HG02938 (cell line): ENCODE results near the gene ACOX2.
A peak's percentile ranks its signal among the peaks of the same experiment; 100 is the strongest.

ENCODE experiments used
- ATAC-seq: cut with Tn5 transposase; IDR thresholded peaks from one replicate; pipeline ENCODE4 v1.9.1; 2021; ENCODE audit warnings: mild to moderate bottlenecking, moderate library complexity; ENCODE audit not compliant: unreplicated experiment

The ACOX2 gene

GRCh38 chr3:58514405-58514804 lies 22.6 kb downstream of the ACOX2 start:
- ATAC-seq: no peak

- ATAC-seq: no peak
These were observed 28.6 kb downstream of the ACOX2 start for GRCh38 chr3:58508437-58508836.

- ATAC-seq: no peak
These were observed 29.5 kb downstream of the ACOX2 start for GRCh38 chr3:58507356-58508078.

DNA sequence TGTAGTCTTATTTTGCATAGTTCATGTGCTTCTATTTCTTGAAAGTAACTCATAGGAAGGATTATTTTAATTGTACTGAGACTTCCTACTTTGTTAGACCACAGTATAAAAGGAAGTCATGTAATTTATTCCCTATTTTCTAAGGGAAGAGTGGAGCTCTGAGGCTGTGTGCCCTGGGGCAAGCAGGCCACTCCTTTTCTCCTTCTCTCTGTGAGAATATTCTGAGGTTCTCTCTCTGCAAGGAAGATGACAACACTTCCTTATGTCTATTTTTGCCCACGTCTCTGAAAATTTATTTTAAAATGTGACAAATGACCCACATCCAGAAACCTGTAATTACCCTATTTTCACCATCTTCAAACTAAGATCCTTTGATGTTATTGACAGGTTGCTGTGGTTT lies 34.1 kb downstream of the ACOX2 start:
- ATAC-seq: no peak

GRCh38 chr3:58497097-58497496 lies 39.9 kb downstream of the ACOX2 start:
- no peak for ATAC-seq

DNA sequence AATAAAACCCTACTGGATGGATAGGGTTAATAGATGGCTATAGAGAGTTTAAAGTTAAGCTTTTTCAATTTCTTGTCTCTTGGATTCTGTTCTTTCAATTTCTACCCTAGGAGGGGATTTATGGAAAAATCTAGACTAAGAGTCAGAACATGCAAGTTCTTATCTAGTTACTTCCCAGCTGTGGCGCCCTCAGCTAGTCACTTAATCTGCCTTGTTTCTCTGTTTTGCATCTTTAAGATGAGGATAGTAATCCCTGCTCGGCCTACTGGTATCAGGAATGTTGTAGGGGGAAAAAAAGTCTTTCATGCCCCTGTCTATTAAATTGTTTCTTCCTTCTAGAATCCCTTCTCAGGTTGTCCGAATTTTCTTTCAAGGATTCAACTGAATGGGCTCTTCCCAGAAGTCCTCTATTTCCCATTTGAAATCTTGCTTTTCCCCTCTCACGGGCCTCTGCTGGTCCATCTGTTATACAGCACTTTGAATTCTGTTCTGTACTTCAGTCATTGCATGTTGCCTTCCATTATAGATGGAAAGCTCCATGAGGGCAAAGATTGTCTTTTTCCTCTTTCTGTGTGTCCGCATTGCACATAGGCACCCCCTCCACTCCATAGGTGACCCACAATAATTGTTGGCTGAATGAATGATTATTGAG lies 40.7 kb downstream of the ACOX2 start:
- ATAC-seq: no peak

GRCh38 chr3:58495101-58495500 lies 41.9 kb downstream of the ACOX2 start:
- no peak for ATAC-seq

DNA sequence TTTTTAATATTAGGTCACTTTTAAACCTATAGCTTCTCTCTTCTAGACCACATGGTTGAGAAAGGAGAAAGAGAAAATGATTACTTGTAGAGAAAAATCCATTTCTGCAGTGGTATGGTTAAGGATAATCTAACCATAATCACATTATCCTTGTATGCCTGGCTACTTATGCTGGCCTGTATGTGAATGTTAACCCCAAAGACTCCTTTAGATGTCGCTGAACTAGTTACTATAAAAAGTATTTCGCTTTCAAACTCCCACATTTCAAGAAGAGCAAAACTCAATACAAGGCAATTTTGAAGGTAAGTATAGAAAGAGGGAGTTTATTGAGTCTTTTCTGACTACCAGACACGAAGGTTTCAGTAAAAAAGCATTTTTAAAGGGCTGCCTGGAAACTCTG lies 42.9 kb downstream of the ACOX2 start:
- no peak for ATAC-seq

- ATAC-seq: peak; percentile 17
These were observed 44.5 kb downstream of the ACOX2 start for GRCh38 chr3:58492494-58492905.

DNA sequence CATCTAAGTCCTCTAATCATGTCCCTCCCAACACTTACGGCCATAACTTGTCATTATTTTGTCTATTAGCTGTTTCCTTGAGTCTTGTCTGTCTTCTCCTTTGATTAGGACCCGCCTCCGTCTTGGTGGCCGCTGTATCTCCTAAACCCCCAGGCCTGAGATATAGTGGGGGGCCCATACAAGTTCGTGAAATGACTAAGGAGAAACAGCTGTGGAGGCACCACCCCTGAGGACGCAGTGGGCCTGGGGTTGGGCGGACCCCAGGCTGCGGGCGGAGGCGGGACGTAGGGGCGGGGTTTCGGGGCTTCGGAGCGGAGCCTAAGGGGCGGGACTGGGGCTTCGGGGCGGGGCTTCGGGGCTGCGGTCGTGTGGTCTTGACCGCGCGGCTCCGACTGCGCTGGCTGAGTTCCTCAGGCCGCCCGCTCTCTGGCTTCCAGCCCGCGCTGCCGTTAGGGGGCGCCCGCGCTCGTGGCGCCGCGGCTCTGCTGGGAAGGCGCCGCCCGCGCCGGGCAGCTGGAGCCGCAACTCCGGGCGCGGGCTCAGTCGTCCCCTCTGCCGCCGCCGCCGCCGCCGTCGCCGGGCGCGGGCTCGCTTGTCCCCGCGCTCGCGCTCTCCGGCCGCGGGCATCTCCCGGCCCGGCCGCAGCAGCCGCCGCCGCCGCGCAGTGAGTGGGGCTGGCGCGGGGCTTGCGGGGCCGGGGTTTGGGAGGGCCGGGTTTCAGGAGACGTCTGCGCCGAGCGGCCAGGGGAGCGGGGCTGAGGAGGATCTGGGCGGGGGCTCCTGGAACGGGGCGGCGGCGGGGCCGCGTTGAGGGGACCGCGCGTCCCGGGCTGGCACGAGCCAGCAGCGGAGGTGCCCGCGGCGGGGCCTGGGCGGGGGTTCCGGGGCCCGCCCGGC lies 45.2 kb downstream of the ACOX2 start, which contains the start of gene KCTD6:
TSS of gene KCTD6 (plus strand) at position 591 of the 897 bp plus-strand sequence. CDS start 6,660 bp downstream, outside the sequence.
- ATAC-seq: peak; percentile 75

DNA sequence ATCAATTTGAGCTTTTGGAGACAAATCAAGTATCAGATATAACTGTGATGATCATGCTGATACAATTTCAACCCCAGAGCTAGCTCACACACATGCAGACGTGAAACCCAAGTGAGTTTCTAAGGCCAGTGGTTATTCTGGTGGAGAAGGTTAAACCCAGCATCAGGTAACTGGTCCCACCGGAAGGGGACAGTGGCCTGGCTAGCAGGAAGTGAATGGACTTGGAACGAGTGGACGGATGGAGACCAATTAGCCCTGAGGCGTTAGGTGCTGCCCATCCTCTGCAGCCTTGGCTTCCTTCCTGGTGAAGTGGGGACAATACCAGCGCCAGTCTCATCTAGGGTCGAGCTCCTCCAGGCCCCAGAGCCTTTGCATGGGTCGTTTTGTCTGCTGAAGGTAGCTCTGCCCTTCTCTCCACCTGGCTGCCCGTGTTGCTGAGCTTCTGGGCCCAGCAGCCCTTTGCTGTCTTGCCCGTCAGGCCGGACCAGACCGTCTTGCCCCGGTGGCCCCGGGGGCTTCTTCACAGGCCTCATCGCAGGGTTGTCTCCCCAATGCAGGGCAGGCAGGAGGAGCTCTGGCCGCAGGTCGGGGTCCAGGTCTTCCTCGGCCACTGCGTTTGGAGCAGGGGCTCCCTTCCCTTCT lies 46.0 kb downstream of the ACOX2 start:
- ATAC-seq: no peak

GRCh38 chr3:58488967-58489366 lies 48.0 kb downstream of the ACOX2 start:
- ATAC-seq: no peak

DNA sequence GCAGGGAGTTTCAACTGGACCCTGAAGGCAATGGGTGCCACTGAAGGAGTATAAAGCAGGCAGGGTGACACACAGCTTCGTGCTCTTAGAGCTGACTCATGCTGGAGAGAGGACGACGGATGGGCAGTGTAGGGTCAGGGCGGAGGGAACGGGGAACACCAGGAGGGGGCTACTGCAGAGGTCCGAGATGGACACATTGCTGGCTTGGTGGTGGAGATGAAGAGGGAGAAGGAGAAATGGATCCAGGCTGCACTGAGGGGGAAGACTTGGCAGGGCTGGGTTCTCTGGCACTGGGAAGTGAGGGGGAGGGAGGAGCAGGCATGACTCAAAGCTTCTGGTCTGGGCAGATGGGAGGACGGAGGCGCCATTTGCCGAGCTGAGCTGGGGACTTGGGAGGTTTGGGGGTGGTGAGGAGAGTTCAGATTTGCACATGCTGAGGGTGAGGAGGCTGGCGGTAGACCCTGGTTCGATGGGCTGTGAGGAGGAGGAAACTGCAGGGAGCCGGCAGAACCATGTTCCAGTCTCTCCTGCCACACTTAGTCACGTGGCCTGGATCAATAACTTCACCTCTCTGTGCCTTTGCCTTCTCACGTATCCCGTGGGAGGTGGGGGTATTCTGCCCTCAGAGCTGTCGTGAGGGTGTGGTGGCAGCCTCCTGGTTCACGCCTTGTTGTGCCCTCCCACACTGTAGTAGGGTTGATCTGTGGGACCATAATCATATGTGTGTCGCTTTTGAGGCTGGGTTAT lies 49.7 kb downstream of the ACOX2 start:
- no peak for ATAC-seq

DNA sequence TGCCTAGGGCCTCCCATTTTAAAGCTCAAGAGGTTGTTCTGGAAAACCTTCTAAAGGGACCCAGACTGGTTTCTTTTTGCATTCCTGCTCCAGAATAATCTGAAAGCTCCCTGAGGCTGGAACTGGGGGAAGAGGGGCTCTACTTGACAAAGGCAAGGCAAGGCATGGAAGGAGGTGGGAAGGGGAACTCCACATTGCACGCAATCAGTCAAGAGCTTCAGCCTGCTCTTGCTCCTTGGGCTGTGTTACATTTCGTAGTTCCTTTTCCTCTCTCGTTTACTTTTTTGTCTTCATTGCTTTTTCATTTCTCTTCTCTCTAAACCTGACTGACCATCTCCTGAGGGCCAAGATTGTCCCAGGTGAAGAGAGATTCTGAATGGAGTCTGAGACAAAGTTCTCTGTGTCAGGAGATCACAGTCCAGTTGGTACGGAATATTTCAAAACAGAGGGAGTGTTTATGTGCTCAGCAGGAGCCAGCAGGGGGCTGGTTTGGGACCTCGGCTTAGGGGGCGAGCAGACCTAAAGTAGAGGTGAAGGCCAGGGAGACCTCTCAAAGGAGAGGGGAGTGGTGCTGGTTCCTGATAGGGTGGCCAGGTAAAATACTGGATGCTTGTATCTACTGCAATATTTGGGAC lies 51.1 kb downstream of the ACOX2 start:
- ATAC-seq: no peak

DNA sequence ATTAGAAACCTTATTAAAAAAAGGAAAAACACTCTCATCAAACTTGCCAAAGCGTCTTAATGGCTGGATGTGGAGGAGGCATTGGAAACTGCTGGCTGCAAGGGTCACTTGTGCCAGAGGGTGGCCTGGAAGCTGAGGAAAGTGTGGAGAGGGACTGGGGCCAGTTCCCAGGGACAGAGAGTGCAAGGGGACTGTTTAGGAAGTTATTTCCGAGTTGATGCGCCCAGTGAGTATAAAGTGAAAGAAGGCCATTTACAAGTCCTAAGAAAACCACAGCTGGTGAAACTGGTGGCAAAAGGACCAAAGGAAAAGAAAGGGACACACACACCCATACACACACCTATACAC lies 52.3 kb downstream of the ACOX2 start:
- ATAC-seq: no peak

DNA sequence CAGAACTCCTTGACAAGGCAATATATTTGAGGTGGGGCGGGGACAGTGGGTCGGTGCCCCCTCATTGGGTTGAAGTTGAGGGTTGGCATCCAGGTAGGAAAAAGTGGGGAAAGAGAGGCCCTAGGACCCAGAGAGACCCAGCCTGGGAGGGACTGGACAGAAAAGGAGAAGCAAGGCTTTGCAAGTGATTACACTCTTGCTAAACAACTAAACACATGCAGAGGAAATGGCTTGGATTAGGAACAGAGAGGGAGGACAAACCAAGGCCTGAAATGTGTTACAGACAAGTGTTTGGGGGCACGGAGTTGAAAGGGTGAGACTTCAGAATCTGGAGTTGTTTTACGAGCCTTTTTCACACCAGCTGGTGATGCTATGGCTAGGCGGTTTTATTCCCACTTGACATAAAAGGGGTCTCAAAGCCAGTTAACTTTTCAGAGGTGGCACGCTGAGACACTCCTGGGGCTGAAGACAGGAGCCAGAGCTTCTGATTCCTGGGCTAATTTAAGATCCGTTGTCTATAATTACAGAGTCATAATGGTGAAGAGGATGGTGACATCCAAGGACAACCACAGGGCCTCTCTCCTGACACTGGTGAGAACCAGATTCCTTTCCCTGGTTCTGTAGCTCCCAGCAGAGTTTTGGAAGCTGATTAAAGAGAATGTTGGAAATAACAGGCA lies 52.8 kb downstream of the ACOX2 start:
- ATAC-seq: no peak

GRCh38 chr3:58482917-58483636 lies 53.9 kb downstream of the ACOX2 start:
- no peak for ATAC-seq

DNA sequence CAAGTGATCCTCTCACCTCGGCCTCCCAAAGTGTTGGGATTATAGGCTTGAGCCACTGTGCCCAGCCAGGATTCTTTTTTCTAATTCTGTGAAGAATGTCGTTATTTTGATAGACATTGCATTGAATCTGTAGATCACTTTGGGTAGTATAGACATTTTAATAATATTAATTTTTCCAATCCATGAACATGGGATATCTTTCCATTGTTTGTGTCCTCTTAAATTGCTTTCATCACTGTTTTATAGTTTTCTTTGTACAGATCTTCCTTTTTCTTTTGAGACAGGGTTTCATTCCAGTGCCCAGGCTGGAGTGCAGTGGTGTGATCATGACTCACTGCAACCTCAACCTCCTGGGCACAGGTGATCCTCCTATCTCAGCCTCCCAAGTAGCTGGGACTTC lies 56.7 kb downstream of the ACOX2 start:
- ATAC-seq: no peak

DNA sequence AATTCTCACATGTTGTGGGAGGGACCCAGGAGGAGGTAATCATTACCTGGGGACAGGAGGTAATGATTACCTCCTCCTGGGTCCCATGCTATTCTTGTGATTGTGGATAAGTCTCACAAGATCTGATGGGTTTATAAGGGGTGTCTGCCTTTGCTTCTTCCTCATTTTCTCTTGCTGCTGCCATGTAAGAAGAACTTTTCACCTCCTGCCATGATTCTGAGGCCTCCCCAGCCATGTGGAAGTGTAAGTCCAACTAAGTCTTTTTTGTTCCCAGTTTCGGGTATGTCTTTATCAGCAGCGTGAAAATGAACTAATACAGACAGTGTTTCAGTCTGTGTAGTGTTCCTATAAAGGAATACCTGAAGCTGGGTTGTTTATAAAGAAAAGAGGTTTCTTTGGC lies 58.2 kb downstream of the ACOX2 start:
- no peak for ATAC-seq
